Endodermal cell (in vitro differentiated cells): ENCODE data around the gene OGFOD3. TPM values are rescaled to one million over a fixed set of nuclear protein-coding genes. Genes with fewer than 3 reads are reported as not detected.

ENCODE experiments used
- DNase-seq: peaks from one replicate; pipeline ENCODE4 v3.0.0-alpha.2; 2017
- H3K27ac ChIP-seq: 2 replicates; pipeline ENCODE4 v1.5.1; 2013; ENCODE audit warnings: mild to moderate bottlenecking, low read depth, low read length, moderate library complexity
- H3K27me3 ChIP-seq: 2 replicates; pipeline ENCODE4 v1.6.1; 2013; ENCODE audit warnings: mild to moderate bottlenecking, low read length, moderate library complexity; ENCODE audit not compliant: insufficient read depth, control insufficient read depth, poor library complexity, severe bottlenecking
- H3K36me3 ChIP-seq: 2 replicates; pipeline ENCODE4 v1.7.0; 2013; ENCODE audit warnings: mild to moderate bottlenecking, low read length, moderate library complexity; ENCODE audit not compliant: control insufficient read depth, insufficient read depth
- H3K4me1 ChIP-seq: one replicate; pipeline ENCODE4 v1.7.0; 2013; ENCODE audit warnings: low read length; ENCODE audit not compliant: control insufficient read depth, insufficient read depth
- H3K4me3 ChIP-seq: 2 replicates; pipeline ENCODE4 v1.5.1; 2013; ENCODE audit warnings: mild to moderate bottlenecking, low read length, moderate library complexity
- H3K9ac ChIP-seq: 2 replicates; pipeline ENCODE4 v1.6.1; 2013; ENCODE audit warnings: mild to moderate bottlenecking, low read length, moderate library complexity; ENCODE audit not compliant: poor library complexity, severe bottlenecking; ENCODE audit errors: extremely low read depth
- H3K9me3 ChIP-seq: 2 replicates; pipeline ENCODE4 v1.6.1; 2013; ENCODE audit warnings: mild to moderate bottlenecking, low read length, moderate library complexity; ENCODE audit not compliant: control insufficient read depth
- H3K27ac Mint-ChIP-seq: 2 replicates; pipeline ENCODE4 v1.8.0; 2020; ENCODE audit warnings: mixed read lengths
- H3K27me3 Mint-ChIP-seq: 2 replicates; pipeline ENCODE4 v1.8.0; 2021; ENCODE audit warnings: mild to moderate bottlenecking, mixed read lengths; ENCODE audit not compliant: insufficient read depth
- H3K36me3 Mint-ChIP-seq: 2 replicates; pipeline ENCODE4 v1.8.0; 2020; ENCODE audit warnings: low read depth, mixed read lengths
- H3K4me1 Mint-ChIP-seq: 2 replicates; pipeline ENCODE4 v1.8.0; 2020; ENCODE audit warnings: mixed read lengths
- H3K4me3 Mint-ChIP-seq: 2 replicates; pipeline ENCODE4 v1.8.0; 2020; ENCODE audit warnings: mild to moderate bottlenecking, moderate library complexity, mixed read lengths
- H3K9me3 Mint-ChIP-seq: 2 replicates; pipeline ENCODE4 v1.8.0; 2020; ENCODE audit warnings: mild to moderate bottlenecking, mixed read lengths
- WGBS, 2 experiments: methylation state at CpG; one replicate each; pipeline versions ENCODE4 v1.1.5 to v1.1.7; 2013; ENCODE audit warnings: missing lambda C conversion rate in 2 of 2, mixed read lengths in 1 of 2; ENCODE audit not compliant: insufficient coverage in 1 of 2, insufficient read length in 1 of 2; 5-methylcytosine and 5-hydroxymethylcytosine counted together
- total RNA-seq, 2 donors: library from RNA; stranded (reverse); fragmentation: NEBNext Ultra II Directional in 1 of 2; extraction: Animal tissue kit (Norgen Biotek cat#: 25700) in 1 of 2; gene quantifications; 2 replicates in 1 of 2; 3 replicates in 1 of 2; pipeline ENCODE4 v1.2.1, GENCODE V29; 2021
- TF ChIP-seq, protein P1 (sequence below): fragments of 200-600 bp; sonication (generic); conservative IDR thresholded peaks from 2 replicates; pipeline ENCODE4 v1.5.0; 2021; ENCODE audit warnings: antibody characterized with exemption, mild to moderate bottlenecking

OGFOD3 gene
- total RNA-seq, 2 donors from 2014 or later: 24.0 to 30.1 TPM

- peaks cover 53% of the 10 kb centered on the region for H3K36me3 ChIP-seq
These were observed 46.2 kb upstream of the OGFOD3 start for GRCh38 chr17:82464567-82464929.

GRCh38 chr17:82463925-82464566, 45.7 kb upstream of the OGFOD3 start:
- WGBS, 2 experiments: 93 to 94% methylated on average over 4 to 7 of the region's 7 CpGs
- TF ChIP-seq, protein P1, sequence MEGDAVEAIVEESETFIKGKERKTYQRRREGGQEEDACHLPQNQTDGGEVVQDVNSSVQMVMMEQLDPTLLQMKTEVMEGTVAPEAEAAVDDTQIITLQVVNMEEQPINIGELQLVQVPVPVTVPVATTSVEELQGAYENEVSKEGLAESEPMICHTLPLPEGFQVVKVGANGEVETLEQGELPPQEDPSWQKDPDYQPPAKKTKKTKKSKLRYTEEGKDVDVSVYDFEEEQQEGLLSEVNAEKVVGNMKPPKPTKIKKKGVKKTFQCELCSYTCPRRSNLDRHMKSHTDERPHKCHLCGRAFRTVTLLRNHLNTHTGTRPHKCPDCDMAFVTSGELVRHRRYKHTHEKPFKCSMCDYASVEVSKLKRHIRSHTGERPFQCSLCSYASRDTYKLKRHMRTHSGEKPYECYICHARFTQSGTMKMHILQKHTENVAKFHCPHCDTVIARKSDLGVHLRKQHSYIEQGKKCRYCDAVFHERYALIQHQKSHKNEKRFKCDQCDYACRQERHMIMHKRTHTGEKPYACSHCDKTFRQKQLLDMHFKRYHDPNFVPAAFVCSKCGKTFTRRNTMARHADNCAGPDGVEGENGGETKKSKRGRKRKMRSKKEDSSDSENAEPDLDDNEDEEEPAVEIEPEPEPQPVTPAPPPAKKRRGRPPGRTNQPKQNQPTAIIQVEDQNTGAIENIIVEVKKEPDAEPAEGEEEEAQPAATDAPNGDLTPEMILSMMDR: no peak
- no peak overlapping the region for H3K27ac Mint-ChIP-seq

More at GRCh38 chr17:82464567-82464929, 46.2 kb upstream of the OGFOD3 start:
- TF ChIP-seq, protein P1: no peak
- peaks cover 4% of the 10 kb centered on the region for H3K4me1 ChIP-seq
- H3K4me1 Mint-ChIP-seq: no peaks in the 10 kb centered on the region
- no peak overlapping the region for H3K4me3 ChIP-seq
- no peaks in the 10 kb centered on the region for H3K27me3 Mint-ChIP-seq
- no peaks in the 10 kb centered on the region for H3K9me3 Mint-ChIP-seq
- H3K36me3 Mint-ChIP-seq: peaks cover 67% of the 10 kb centered on the region
- H3K27me3 ChIP-seq: no peaks in the 10 kb centered on the region
- no peak overlapping the region for H3K4me3 Mint-ChIP-seq
- no peaks in the 10 kb centered on the region for H3K9me3 ChIP-seq
- no peak overlapping the region for H3K27ac ChIP-seq
- DNase-seq: no peak
- 94 to 97% methylated on average over 11 of the region's 11 CpGs for WGBS, 2 experiments
- H3K9ac ChIP-seq: no peak overlapping the region
- no peak overlapping the region for H3K27ac Mint-ChIP-seq

DNA sequence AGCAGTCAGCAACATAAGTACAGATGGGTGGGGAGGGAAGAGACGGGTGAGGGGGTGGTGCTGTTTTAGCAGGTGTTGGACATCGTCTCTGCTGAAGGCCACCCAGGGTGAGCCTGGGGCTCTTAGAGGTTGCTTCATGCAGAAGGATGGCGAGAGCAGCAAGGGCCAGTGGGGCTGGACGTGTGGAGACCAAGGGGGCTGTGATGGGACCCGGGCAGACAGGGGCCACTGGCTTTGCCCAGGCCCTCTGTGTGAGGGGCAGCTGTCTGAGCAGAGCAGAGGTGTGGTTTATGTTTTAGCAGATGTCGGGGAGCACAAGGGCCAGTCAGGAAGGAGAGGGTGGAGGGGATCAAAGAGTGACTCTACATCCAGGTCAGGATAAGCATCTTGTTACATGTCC, 45.0 kb upstream of the OGFOD3 start:
- H3K27me3 Mint-ChIP-seq: no peaks in the 10 kb centered on the region
- peaks cover 57% of the 10 kb centered on the region for H3K36me3 Mint-ChIP-seq
- WGBS, 2 experiments: 91 to 92% methylated on average over 4 to 6 of the region's 6 CpGs
- no peaks in the 10 kb centered on the region for H3K4me1 Mint-ChIP-seq
- no peaks in the 10 kb centered on the region for H3K9me3 Mint-ChIP-seq
- H3K9ac ChIP-seq: no peak overlapping the region
- peaks cover 4% of the 10 kb centered on the region for H3K4me1 ChIP-seq
- no peaks in the 10 kb centered on the region for H3K9me3 ChIP-seq
- no peak overlapping the region for H3K4me3 ChIP-seq
- H3K27ac ChIP-seq: no peak overlapping the region
- TF ChIP-seq, protein P1: no peak
- H3K27ac Mint-ChIP-seq: no peak overlapping the region
- peaks cover 42% of the 10 kb centered on the region for H3K36me3 ChIP-seq
- DNase-seq: no peak
- H3K4me3 Mint-ChIP-seq: no peak overlapping the region
- no peaks in the 10 kb centered on the region for H3K27me3 ChIP-seq

More at GRCh38 chr17:82463925-82464566, 45.7 kb upstream of the OGFOD3 start:
- H3K27ac ChIP-seq: no peak overlapping the region
- H3K27me3 Mint-ChIP-seq: no peaks in the 10 kb centered on the region
- H3K27me3 ChIP-seq: no peaks in the 10 kb centered on the region
- no peaks in the 10 kb centered on the region for H3K9me3 ChIP-seq
- peaks cover 4% of the 10 kb centered on the region for H3K4me1 ChIP-seq
- no peaks in the 10 kb centered on the region for H3K4me1 Mint-ChIP-seq
- peaks cover 48% of the 10 kb centered on the region for H3K36me3 ChIP-seq
- no peak overlapping the region for H3K4me3 Mint-ChIP-seq
- H3K9me3 Mint-ChIP-seq: no peaks in the 10 kb centered on the region
- H3K36me3 Mint-ChIP-seq: peaks cover 63% of the 10 kb centered on the region
- DNase-seq: no peak
- no peak overlapping the region for H3K4me3 ChIP-seq
- no peak overlapping the region for H3K9ac ChIP-seq
